Stimulated activated CD8-positive, alpha-beta memory T cell treated with anti-CD3 and anti-CD28 coated beads, Interleukin-2, amount 100 ng/mL, for 1 hour (primary cell): ENCODE data around the gene EFNA5.

Experiments used
- DNase-seq, 2 donors: peaks; one replicate each; pipeline ENCODE4 v3.0.0-alpha.2; 2020; ENCODE audit warnings: low read depth in 2 of 2

EFNA5 gene

DNA sequence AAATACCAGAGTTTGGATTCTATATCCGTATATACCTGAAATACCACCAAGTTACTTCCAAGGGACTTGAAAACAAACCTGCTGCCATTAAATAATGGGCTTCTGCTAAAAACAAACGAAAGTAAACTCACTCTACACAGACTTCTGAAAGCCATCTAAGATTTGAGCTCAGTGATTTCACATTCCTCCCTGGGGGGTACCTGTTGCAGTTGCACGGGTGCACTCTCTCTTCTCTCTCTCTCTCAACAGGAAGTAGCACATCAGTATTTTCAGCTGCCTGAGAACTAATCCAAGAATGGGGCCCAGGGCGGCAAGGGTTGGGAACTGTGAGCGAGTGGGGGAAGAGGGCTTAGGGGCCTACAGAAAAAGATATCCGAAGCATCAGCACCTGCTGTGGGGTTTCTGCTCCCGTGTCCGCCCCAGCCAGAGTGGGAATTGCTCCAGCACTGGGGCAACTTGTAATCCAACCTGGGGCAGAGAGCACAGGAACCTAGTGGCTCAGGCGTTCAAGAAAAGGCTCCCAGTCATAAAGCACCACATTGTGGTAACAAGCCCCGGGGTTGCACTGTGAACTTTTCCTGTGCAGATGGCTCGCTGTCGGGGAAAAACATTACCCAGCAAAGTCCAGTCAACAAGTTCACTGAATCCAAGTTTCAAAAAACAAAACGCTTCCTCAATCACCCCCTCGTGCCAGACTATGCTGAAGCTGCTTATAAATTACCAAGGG lies 99.8 kb downstream of the EFNA5 start:
- DNase-seq = no peak

DNA sequence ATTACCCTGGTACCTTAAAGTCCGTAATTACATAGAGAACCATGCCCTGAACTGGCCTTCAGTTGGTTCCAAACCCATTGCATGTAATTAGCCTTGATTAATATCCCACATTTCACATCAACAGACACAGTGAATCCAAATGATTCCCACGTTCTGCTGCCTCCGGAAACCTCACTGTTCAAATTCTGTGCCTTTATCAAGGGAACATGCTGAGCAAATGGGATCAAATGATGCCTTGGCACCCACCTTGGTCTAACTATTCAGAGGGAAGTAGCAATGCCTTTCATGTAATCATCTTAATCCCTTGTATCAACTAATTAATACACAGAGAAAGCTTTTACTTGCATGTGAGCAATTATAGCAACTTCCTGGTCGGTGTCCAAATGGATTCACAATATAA lies 100.6 kb downstream of the EFNA5 start:
- no peak for DNase-seq

DNA sequence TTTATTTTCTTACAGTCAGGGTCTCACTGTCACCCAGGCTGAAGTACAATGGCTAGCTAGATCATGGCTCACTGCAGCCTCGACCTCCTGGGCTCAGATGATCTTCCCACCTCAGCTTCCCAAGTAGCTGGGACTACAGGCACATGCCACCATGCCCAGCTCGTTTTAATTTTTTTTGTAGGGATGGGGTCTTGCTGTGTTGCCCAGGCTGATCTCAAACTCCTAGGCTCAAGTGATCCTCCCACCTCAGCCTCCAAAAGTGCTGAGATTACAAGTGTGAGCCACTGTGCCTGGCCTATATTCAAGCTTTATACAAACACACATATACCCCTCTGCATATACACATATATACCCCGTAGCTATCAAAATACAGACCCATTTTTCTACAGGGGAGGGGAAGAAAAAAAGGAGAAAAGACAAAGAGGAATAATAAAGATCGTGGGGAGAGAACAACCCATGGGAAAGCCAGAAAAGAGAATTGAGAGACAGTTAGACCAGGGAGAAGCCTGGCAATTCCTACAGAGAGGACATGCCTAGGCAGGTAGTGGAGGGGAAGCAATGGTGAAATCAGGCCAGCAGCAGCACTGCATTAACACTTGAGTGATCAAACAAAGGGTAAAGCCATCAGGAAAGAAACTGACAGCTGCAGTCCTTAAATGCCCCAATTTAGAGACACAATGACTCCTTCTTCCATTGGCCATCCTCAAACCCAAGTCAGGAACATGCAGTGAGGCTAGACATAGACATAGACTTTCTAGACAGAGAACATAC lies 102.7 kb downstream of the EFNA5 start:
- DNase-seq = no peak

DNA sequence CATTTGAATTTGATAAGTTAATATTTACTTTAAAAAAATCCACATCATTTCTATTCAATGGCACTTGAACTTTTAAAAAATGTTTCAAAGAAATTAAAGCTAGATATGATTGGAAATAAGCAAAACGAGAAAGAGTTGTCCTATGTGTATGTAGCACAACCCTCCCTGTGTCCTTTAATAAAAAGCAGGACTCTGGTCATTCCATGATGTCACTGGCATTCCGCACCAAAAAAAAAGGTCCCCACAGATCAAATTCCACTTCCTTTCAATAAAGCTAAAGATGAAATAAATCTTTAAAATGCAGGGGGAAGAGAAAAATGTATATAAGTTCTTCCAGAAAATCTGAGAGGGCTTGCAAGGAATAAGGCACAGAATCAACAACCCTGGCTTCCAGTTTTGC lies 103.8 kb downstream of the EFNA5 start:
- DNase-seq = no peak

DNA sequence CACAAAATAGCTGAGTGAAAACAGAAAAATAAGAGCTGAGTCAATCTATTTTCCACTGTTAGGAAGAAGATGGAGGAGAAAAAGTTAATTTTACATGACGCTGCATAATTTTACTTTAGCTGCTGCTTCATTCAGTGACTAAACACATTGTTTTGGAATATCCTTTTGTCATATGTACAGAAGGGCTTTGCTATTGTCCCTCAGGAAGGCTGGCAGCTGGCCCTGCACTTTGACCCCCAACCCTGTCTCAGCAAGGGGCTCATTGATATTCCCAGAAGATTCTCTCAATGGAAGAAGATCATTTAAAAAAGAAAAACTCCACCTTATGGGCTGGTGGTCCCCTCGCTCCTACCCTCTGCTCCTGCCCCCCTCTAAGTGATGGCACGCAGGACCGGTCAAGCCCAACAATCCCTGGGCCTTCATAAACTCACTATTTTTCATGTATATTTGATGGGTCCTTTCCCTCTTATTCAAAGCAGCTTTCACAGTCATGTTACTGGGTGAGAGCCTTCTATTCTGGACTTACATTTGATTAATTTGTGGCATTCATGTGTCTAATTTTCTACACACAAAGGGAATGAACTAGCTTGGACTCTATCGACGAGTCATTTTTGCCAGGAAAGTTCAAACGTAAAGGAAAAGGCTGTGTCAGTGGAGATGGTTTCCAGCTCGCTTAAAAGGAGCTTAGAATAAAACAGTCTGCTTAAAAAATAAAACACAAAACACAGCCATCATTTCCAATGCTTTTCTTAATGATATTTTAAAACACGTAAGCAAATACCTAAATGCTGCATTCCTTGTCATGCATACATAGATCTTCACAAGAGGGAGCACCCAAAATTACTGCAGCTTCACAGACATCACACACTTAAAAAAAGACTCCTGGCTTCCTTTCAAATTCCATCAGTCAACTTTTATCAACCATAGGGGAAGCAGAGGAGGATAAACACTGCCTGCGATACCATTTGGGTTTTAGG lies 104.7 kb downstream of the EFNA5 start:
- DNase-seq = no peak

DNA sequence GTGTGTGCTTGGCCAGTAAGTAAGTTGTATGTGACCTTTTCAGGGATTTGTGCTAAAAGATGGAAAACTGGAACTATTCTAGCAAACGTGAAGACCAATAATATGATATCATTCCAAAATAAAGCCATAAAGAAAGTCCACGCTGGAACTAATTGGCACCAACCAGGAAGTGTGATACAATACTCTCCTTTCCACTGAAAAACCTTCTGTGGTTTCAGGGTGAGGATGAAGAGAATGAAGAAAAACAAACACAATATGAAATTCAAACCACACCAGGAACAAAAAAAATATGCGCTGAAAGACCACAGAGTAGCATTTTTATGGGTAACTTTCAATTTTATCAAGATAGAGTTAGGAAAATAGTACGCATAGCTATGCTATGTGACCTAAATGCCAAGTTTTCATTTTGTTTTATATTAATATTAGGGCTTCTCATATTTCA lies 105.8 kb downstream of the EFNA5 start:
- DNase-seq = no peak

DNA sequence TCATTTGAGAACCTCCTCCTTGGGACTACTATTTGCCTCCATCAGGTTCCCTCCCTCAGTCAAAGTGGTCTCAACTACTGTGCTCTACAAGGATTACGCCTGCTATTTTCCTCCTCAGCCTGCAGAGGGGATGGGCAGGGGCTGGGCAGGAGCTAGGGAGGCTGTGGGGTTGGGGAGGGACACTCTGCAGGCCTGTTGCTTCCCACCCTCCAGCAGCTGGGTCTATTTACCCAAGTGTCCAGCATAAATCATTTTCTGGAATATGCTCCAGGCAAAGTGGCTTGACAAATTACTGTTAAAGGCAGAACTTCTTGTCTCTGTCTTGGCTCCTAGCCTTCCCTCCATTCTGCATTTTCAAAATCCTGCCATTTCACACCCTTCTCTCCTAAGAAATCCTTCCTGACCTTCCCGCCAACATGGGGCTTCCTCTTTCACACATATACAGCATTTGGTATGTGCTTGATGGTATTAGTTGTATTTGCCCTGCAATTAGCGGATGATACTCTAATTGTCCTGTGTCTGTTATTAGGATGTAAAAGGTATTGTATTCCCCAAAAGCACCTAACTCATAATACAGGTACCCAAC lies 106.7 kb downstream of the EFNA5 start:
- no peak for DNase-seq

DNA sequence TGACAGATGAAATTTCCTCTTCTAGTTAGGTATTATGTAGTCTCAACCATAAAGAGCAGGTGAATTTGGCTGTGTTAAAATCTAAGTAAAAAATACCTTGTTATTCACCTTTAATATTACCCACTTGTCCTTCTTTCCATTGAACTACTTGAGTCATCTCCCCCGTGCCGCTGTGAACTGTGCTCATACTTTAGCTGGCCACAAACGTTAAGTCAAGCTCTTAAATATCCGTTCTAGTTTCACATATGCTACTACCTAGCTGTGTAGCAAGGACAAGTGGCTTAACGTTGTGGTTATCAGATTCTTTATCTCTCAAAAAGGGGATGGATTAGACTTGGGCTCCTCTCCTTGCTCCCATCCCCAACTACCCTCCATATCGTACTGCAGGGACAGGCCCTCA lies 110.4 kb downstream of the EFNA5 start:
- DNase-seq = no peak

DNA sequence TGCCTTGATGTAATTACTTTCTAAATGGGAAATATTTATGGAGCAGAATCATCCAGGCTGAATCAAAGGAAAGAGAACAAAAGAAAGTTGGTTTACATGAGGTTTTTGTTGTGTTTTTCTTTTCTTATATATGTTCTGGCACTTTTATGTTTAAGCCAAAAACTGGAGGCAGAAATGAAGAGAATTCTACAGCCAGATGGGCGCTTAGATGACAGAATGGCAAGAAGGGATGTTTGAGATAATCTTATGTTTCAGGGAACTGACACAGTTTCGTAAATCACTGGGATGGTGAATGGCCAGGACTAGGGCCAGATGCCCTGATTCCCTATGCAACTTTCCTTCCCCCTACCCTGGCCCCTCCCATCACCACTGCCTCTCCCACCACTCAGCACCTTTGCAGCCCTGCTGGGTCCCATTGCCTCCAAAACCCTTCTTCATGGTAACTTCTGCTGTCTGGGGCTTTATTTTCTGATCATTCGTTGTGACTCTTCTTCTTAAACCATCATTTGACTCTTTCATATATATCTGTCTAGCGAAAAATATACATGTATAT lies 111.8 kb downstream of the EFNA5 start:
- no peak for DNase-seq

DNA sequence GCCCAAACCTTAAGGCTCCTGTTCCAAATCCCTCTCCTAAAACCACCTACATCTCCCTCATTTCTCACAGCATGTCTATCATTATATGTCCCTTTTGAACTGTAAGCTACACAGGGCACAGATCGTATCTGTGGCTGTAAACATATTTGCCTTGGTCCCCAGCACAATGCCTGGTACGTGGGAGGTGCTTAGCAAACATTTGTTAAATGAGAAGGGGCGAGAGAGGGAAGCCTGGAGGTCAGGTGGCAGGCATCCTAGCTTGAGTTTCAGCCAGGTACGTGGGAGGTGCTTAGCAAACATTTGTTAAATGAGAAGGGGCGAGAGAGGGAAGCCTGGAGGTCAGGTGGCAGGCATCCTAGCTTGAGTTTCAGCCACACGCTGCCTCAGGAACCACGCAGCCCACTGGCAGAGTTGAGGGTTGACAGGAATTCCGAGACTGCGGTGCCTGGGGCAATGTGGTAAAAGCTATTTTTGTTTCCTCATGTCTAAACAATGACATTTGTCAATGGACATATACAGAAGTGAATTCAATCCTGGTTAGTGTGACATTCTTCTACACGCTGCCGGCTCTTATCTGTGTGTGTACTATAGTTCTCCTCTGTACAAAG lies 113.6 kb downstream of the EFNA5 start:
- no peak for DNase-seq

DNA sequence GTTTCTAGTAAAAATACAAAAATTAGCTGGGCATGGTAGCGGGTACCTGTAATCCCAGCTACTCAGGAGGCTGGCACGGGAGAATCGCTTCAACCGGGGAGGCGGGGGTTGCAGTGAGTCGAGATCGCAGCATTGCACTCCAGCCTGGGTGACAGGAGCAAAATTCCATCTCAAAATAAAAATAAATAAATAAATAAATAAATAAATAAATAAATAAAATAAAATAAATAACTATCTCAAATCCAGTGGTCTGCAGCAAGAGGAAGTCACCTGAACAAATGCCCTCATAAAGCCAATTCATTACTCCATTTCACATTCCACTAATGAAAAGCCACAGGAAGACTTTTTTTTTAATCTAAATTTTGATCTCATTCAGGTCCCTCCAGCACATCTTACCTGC lies 114.2 kb downstream of the EFNA5 start:
- DNase-seq = no peak

DNA sequence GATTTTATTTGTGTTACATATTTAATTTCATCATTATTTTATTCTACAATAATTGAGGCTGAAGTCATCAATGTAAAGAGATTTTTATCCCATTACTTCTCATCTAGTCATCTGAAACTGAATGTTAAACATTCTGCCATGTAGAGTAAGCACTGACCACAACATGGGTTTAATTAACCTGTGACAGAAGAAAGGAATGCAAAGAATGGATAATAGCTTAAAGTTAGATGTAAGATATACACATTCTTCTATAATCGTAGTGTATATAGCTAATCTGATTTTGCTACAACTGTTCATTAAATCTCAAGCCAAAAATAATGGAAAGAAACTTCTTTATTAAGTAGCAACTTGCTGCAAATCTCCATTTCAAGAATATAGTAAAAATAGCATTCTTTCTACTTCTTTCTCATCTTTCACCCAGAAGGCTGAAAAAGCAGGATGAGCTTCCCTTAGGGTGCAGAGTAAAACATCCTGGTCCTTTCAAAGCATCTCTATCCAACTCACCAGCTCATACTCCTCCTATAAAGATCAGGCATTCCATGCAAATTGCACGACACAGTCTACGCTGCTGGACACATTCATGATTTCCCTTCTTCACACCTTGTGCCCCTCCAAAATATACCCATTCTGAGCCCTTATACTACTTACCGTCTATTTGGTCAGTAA lies 115.2 kb downstream of the EFNA5 start:
- DNase-seq = no peak

DNA sequence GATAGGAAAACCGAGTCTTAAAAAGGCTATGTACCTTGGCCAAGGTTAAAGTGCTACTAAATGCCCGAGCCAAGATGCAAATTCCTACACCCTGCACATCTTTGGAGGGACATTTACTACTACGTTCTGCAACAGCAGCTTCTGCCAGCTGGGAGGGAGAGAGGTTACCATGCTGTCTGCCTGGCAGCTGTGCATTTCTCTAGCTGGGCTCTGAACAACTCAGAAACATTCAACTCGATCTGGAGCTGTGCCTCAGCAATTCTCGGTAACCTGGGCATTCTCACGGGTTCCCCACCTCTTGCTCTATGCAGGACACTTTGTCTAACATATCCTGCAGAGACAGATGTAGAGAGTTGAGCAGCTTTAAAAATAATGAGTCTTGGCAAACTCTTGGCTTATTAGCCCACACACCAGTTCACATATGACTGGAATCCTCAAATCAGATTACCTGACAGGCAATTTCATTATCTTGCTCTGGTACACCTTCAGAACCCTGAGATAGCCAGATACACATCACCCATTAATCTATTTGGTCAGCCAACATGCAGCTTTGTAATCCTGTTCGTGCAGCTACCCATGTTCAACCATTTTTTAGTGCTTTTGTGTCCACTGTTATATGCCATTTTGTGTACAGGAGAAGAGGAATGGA lies 115.8 kb downstream of the EFNA5 start:
- DNase-seq = no peak

DNA sequence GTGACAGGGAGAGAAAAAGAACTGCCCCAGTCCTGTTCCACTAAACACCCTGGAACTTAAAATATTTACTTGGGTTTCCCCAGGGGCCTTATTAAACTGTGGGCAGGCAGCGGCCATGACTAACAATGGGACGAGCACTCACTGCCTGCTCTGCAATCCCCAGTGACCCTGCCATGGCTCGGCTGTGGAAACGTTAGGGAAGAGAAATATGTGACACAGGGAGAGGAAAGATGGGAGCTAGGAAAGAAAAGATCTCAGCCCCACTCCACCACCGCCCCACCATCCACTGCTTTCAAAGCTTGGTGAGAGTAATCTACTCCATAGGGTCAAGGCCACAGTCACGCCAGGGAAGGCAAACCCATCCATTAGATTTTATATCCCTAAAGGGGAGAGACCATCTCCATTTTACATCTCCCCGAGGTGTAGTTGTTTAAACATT lies 117.6 kb downstream of the EFNA5 start:
- no peak for DNase-seq

DNA sequence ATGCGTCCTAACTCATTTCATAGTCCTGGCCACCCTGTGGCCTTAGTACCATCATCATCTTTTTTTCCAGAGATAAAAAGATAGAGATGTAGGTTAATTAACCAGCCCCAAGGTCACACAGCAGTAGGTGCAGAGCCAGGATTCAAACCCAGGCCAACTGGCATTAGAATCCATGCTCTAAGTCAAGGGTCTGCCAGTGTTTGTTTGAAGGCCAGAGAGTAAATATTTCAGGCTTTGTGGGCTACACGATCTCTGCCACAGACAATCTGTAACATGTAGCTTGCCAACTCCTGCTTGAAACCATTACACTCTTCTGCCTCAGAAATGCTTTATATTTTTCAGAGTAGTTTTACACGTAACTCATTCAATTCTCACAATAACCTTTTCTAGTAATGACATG lies 119.6 kb downstream of the EFNA5 start:
- no peak for DNase-seq

DNA sequence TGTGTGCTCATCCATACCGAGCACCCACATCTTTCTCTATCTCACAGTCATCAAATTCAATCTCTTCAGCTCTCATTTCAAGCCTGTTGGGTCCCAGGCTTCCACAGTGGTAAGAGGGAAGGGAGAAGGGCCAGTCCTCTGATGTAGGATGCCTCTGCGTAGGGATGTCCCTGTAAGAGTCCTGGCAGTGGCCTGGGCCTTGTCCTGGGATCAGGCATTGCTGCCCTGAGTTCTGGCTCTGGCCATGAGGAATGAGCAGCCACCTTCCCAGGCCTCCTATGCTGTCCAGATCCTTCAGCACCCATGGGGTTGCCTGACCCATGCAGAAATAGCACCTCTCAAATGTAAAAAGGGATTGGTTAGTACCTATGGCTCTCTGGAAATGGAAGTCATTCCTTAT lies 121.2 kb downstream of the EFNA5 start:
- DNase-seq = no peak

DNA sequence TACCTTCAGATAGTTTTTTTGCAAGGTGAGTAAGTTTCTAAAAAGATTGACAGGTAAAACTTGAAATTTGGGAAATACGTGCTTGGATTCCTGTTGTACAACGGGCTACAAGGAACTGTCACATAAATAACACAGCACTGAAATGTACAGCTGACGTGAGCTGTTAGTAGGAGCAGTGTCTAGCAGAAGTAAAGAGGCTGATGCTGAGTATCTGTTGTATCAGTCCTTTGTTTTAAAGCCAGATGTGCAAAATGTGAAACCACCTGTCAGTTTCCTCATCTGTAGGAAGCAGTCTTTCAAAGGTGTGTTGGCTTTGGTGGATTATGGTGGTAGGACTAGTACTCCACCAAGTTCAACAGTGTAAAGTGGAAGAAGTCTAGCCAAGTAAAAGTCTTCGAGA lies 122.3 kb downstream of the EFNA5 start:
- DNase-seq = no peak

DNA sequence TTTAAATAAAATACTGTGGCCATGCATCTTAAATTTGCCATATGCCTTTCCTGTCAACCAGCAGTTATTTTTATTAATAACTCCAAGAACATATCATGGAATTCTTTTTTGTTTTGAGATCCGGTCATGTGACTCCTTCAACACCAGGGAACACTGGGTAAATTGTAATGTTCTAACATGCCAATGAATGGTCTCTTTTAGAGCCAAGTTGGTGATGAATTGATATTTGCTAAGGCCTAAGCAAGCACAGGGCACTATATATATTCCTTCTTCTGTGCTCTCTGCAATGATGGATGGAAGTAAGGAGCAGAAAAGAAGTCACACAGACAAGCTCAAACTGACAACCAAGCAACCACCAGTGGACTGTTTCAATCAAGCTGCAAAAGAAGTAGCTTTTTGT lies 124.0 kb downstream of the EFNA5 start:
- no peak for DNase-seq

DNA sequence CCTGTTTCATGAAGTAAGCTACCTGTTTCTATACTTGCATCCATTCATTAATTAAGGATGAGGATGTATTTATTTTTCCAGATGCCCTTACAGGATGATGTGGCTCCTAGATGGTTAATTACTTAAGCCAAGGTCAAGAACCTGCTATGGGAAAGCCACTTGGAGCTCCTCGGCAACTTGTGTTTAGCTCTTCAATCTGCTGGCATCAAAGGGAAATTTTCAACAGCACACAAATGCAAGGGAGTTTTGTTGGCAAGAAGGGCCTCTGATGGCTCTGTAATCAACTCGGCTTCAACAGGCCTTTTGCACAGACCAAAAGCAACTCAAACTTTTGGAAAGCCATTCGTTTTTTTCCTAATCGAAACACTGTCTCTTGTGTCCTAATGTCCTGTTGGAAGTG lies 125.3 kb downstream of the EFNA5 start:
- DNase-seq = no peak

DNA sequence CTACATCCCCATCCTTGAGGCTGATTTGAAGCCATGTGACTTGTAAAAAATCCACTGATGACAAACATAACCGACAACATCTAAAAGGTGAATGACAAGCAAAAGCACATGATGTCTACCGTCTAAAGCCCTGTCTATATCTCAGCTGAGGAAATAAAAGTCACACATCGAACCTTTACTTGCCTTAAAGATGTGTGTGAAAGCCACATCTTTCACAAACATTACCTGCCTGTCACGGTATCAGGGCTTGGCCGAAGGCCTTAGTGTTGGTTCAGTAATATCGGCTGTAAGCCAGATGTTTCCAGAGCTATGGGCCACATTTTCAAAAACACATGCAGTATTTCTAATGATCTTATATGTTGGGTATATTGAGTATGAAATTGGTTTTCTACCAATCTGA lies 125.8 kb downstream of the EFNA5 start:
- no peak for DNase-seq
